GM13977 (cell line): Measurements from ENCODE around the gene HOXB9.
A peak's percentile ranks its signal among the peaks of the same experiment; 100 is the strongest.

ENCODE experiments used
- DNase-seq: peaks from one replicate; pipeline ENCODE4 v3.0.0; 2012; ENCODE audit warnings: low spot score
- in situ Hi-C: fragments of 300-500 bp; cut with MboI; formaldehyde crosslinking; loops from one replicate; pipeline ENCODE4 v1.12.0; 2022; ENCODE audit warnings: low sequenced_read_pairs, low pct_unique_long_range_greater_than_20kb, mixed read lengths, inconsistent platforms; ENCODE audit not compliant: unreplicated experiment
- TF ChIP-seq, protein P1 (sequence below): IDR thresholded peaks from 2 replicates; pipeline ENCODE4 v1.5.1; 2012; ENCODE audit warnings: mild to moderate bottlenecking, control low read depth; ENCODE audit not compliant: insufficient read depth; ENCODE audit errors: extremely low read depth, missing control alignments

HOXB9 gene

GRCh38 chr17:48647963-48648245 lies 21.7 kb upstream of the HOXB9 start:
- TF ChIP-seq, protein P1, sequence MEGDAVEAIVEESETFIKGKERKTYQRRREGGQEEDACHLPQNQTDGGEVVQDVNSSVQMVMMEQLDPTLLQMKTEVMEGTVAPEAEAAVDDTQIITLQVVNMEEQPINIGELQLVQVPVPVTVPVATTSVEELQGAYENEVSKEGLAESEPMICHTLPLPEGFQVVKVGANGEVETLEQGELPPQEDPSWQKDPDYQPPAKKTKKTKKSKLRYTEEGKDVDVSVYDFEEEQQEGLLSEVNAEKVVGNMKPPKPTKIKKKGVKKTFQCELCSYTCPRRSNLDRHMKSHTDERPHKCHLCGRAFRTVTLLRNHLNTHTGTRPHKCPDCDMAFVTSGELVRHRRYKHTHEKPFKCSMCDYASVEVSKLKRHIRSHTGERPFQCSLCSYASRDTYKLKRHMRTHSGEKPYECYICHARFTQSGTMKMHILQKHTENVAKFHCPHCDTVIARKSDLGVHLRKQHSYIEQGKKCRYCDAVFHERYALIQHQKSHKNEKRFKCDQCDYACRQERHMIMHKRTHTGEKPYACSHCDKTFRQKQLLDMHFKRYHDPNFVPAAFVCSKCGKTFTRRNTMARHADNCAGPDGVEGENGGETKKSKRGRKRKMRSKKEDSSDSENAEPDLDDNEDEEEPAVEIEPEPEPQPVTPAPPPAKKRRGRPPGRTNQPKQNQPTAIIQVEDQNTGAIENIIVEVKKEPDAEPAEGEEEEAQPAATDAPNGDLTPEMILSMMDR = no peak
- in situ Hi-C loops = no loop called here
- DNase-seq = no peak

- in situ Hi-C loops = no loop called here
- TF ChIP-seq, protein P1 = no peak
- DNase-seq = peak; percentile 66
Observed at GRCh38 chr17:48647103-48647962, 21.2 kb upstream of the HOXB9 start.

- in situ Hi-C loops = no loop called here
- TF ChIP-seq, protein P1 = no peak
- DNase-seq = peak; percentile 56
Observed at GRCh38 chr17:48646183-48647102, 20.3 kb upstream of the HOXB9 start.

DNA sequence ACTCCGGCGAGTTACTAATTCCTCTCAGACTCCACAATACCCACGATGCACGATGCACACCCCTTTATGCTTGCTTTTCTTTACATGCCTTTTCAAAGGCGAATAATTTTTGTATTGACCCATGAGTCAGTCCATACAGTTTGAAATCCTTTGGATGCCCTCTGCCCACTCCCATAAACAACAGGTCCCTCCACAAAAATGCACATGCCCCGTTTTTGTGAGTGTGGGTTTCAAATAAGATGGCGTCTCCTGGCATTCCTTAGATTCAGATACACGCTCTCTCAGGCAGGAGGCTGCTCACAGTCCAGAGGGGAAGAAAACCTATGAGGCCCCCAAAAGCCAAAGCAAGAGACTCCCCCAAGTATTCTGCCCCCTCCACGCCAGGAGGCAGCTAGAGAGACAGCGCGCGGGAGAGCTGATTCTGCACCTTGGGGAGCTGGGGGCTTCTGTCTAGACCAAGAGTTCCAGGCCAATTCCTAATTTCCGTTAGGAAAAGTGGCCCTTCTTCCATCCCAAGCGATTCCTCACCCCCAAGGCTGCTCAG lies 19.6 kb upstream of the HOXB9 start:
- in situ Hi-C loops = no loop called here
- peak; percentile 25 for DNase-seq
- TF ChIP-seq, protein P1 = no peak

- peak; percentile 15 for DNase-seq
- TF ChIP-seq, protein P1 = no peak
- in situ Hi-C loops = no loop called here
Observed at GRCh38 chr17:48644910-48645557, 18.9 kb upstream of the HOXB9 start.

- DNase-seq = no peak
- in situ Hi-C loops = no loop called here
- TF ChIP-seq, protein P1 = no peak
Observed at GRCh38 chr17:48644159-48644558, 18.0 kb upstream of the HOXB9 start.
